ENCODE results near the gene SNX20.

The SNX20 gene

DNA sequence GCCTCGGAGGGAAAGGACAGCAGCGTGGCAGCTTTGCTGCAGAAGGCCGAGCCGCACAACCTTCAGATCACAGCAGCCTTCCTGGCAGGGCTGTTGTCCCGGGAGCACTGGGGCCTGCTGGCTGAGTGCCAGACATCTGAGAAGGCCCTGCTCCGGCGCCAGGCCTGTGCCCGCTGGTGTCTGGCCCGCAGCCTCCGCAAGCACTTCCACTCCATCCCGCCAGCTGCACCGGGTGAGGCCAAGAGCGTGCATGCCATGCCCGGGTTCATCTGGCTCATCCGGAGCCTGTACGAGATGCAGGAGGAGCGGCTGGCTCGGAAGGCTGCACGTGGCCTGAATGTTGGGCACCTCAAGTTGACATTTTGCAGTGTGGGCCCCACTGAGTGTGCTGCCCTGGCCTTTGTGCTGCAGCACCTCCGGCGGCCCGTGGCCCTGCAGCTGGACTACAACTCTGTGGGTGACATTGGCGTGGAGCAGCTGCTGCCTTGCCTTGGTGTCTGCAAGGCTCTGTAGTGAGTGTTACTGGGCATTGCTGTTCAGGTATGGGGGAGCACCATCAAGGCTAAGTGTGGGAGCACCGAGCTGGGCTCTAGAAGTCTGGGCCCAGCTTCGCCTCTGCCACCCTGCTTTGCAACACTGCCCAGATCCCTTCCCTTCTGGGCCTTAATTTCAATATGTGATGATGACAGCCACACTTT lies 30.9 kb upstream of the SNX20 start:
- no peaks in the 10 kb centered on the region for H3F3A ChIP-seq (ENCODE audit: insufficient read depth)
- H2AFZ ChIP-seq (ENCODE audit: low read depth, low read length, severe bottlenecking) = no peak overlapping the region
- H3K9ac ChIP-seq (ENCODE audit: low read length) = no peak overlapping the region
- H3K9me2 ChIP-seq (replicated peaks; ENCODE audit: insufficient read depth, low read length) = no peaks in the 10 kb centered on the region
- TF ChIP-seq, protein P1, sequence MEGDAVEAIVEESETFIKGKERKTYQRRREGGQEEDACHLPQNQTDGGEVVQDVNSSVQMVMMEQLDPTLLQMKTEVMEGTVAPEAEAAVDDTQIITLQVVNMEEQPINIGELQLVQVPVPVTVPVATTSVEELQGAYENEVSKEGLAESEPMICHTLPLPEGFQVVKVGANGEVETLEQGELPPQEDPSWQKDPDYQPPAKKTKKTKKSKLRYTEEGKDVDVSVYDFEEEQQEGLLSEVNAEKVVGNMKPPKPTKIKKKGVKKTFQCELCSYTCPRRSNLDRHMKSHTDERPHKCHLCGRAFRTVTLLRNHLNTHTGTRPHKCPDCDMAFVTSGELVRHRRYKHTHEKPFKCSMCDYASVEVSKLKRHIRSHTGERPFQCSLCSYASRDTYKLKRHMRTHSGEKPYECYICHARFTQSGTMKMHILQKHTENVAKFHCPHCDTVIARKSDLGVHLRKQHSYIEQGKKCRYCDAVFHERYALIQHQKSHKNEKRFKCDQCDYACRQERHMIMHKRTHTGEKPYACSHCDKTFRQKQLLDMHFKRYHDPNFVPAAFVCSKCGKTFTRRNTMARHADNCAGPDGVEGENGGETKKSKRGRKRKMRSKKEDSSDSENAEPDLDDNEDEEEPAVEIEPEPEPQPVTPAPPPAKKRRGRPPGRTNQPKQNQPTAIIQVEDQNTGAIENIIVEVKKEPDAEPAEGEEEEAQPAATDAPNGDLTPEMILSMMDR (IDR thresholded peaks at IDR 0.05; ENCODE audit: insufficient read depth, low read length, poor library complexity, severe bottlenecking) = no peak
- no peak for TF ChIP-seq EZH2phosphoT487 (conservative IDR thresholded peaks at IDR 0.05; ENCODE audit: low read length)
- no peaks in the 10 kb centered on the region for H3K79me2 ChIP-seq (ENCODE audit: insufficient read depth, low read length)
- H3K36me3 ChIP-seq (ENCODE audit: low read length) = no peaks in the 10 kb centered on the region
- no peak overlapping the region for H3K4me3 ChIP-seq (ENCODE audit: insufficient read depth, low read length, poor library complexity, severe bottlenecking)
- H3K9me3 ChIP-seq (ENCODE audit: insufficient read depth, low read length) = no peaks in the 10 kb centered on the region
- no peaks in the 10 kb centered on the region for H3K27me3 ChIP-seq (ENCODE audit: low read length)
- H3K27ac ChIP-seq (ENCODE audit: low read depth, low read length) = no peak overlapping the region
- H3K4me2 ChIP-seq (ENCODE audit: low read depth, low read length, poor library complexity, severe bottlenecking) = no peak overlapping the region
- no peaks in the 10 kb centered on the region for H4K20me1 ChIP-seq (ENCODE audit: low read depth, low read length)

- Histone ChIP-seq H3K36me3 (ENCODE audit: low read length) (no peaks in the 10 kb centered on the region), H3K4me2 (ENCODE audit: low read depth, low read length, poor library complexity, severe bottlenecking) (no peak overlapping the region), H3F3A (ENCODE audit: insufficient read depth) (no peaks in the 10 kb centered on the region), H3K27ac (ENCODE audit: low read depth, low read length) (no peak overlapping the region), H3K9me2 (replicated peaks; ENCODE audit: insufficient read depth, low read length) (no peaks in the 10 kb centered on the region), H3K4me3 (ENCODE audit: insufficient read depth, low read length, poor library complexity, severe bottlenecking) (no peak overlapping the region), H2AFZ (ENCODE audit: low read depth, low read length, severe bottlenecking) (no peak overlapping the region), H3K79me2 (ENCODE audit: insufficient read depth, low read length) (no peaks in the 10 kb centered on the region), H3K9me3 (ENCODE audit: insufficient read depth, low read length) (no peaks in the 10 kb centered on the region), H3K27me3 (ENCODE audit: low read length) (no peaks in the 10 kb centered on the region; the same call in 1 of the 2 replicates), H3K9ac (ENCODE audit: low read length) (no peak overlapping the region), H4K20me1 (ENCODE audit: low read depth, low read length) (no peaks in the 10 kb centered on the region)
- TF ChIP-seq EZH2phosphoT487 (conservative IDR thresholded peaks at IDR 0.05; ENCODE audit: low read length) = no peak
- TF ChIP-seq, protein P1 (IDR thresholded peaks at IDR 0.05; ENCODE audit: insufficient read depth, low read length, poor library complexity, severe bottlenecking) = no peak
These were observed 29.9 kb upstream of the SNX20 start for GRCh38 chr16:50711040-50711439.

- Histone ChIP-seq H3F3A (ENCODE audit: insufficient read depth) (no peaks in the 10 kb centered on the region), H3K79me2 (ENCODE audit: insufficient read depth, low read length) (no peaks in the 10 kb centered on the region), H3K4me2 (ENCODE audit: low read depth, low read length, poor library complexity, severe bottlenecking) (no peak overlapping the region), H3K9me3 (ENCODE audit: insufficient read depth, low read length) (peaks cover 5% of the 10 kb centered on the region; the same call in 1 of the 2 replicates), H3K4me3 (ENCODE audit: insufficient read depth, low read length, poor library complexity, severe bottlenecking) (no peak overlapping the region), H3K27me3 (ENCODE audit: low read length) (no peaks in the 10 kb centered on the region; the same call in 1 of the 2 replicates), H3K27ac (ENCODE audit: low read depth, low read length) (no peak overlapping the region), H2AFZ (ENCODE audit: low read depth, low read length, severe bottlenecking) (no peak overlapping the region), H3K9ac (ENCODE audit: low read length) (no peak overlapping the region), H4K20me1 (ENCODE audit: low read depth, low read length) (no peaks in the 10 kb centered on the region), H3K36me3 (ENCODE audit: low read length) (no peaks in the 10 kb centered on the region), H3K9me2 (replicated peaks; ENCODE audit: insufficient read depth, low read length) (no peaks in the 10 kb centered on the region)
- no peak for TF ChIP-seq EZH2phosphoT487 (conservative IDR thresholded peaks at IDR 0.05; ENCODE audit: low read length)
- TF ChIP-seq, protein P1 (IDR thresholded peaks at IDR 0.05; ENCODE audit: insufficient read depth, low read length, poor library complexity, severe bottlenecking) = no peak
These were observed 28.9 kb upstream of the SNX20 start for GRCh38 chr16:50709980-50710379.

Measured in SU-DHL-6 (cell line).